ENCODE results near the gene OGT. TPM values are rescaled to one million over a fixed set of nuclear protein-coding genes. Genes with fewer than 3 reads are reported as not detected.
A peak's percentile ranks its signal among the peaks of the same experiment; 100 is the strongest.
"Not testable (repeated sequence)": the region's sequence is repeated elsewhere in the genome, so short reads cannot be mapped to it uniquely, and the experiment has no call there.

OGT gene
- total RNA-seq, 1 experiment from 2014 or later = 130 TPM

- no peaks in the 10 kb centered on the region for H3K9me3 ChIP-seq (ENCODE audit: low read depth, low read length, poor library complexity, severe bottlenecking)
- no peaks in the 10 kb centered on the region for H3K27me3 ChIP-seq (replicated peaks; ENCODE audit: insufficient read depth, low read depth, low read length, poor library complexity)
- intact Hi-C loops (cut with micrococcal nuclease; ENCODE audit: unreplicated experiment) = no loop called here
- DNase-seq (ENCODE audit: low spot score) = peak; percentile 3
- H3K4me1 ChIP-seq (ENCODE audit: insufficient read depth, low read length, poor library complexity, severe bottlenecking) = no peaks in the 10 kb centered on the region
- BruUV-seq (replicated peaks) = no TSS peak
- H3K27ac ChIP-seq (ENCODE audit: low read depth, low read length, poor library complexity, severe bottlenecking) = no peak overlapping the region
- ChIA-PET POLR2A (ENCODE audit: low non-redundant PET) (no interaction called here), CTCF (no interaction called here)
- peak overlapping the region; percentile 47 for H3K4me3 ChIP-seq (ENCODE audit: low read depth, low read length, poor library complexity, severe bottlenecking)
- H3K36me3 ChIP-seq (ENCODE audit: insufficient read depth, low read length, poor library complexity, severe bottlenecking) = no peaks in the 10 kb centered on the region
- TF ChIP-seq EZH2 (IDR thresholded peaks at IDR 0.05; ENCODE audit: borderline replicate concordance, low read depth, low read length, poor library complexity, severe bottlenecking) = no peak
- TF ChIP-seq CTCF (conservative IDR thresholded peaks at IDR 0.05; ENCODE audit: low read depth, low read length) = no peak
These were observed 40.5 kb upstream of the OGT start for GRCh38 chrX:71492231-71493065.

- POLR2A ChIA-PET (ENCODE audit: low non-redundant PET) = no interaction called here
These were observed 39.7 kb upstream of the OGT start for GRCh38 chrX:71493111-71493613.

GRCh38 chrX:71495979-71496378 is 36.9 kb upstream of the OGT start:
- H3K27ac ChIP-seq (ENCODE audit: low read depth, low read length, poor library complexity, severe bottlenecking); CTCF ChIA-PET: not testable (repeated sequence)

More at GRCh38 chrX:71493111-71493613, 39.7 kb upstream of the OGT start:
- Histone ChIP-seq H3K4me1 (ENCODE audit: insufficient read depth, low read length, poor library complexity, severe bottlenecking) (no peaks in the 10 kb centered on the region), H3K4me3 (ENCODE audit: low read depth, low read length, poor library complexity, severe bottlenecking) (peak overlapping the region; percentile 47), H3K9me3 (ENCODE audit: low read depth, low read length, poor library complexity, severe bottlenecking) (no peaks in the 10 kb centered on the region), H3K36me3 (ENCODE audit: insufficient read depth, low read length, poor library complexity, severe bottlenecking) (no peaks in the 10 kb centered on the region), H3K27me3 (replicated peaks; ENCODE audit: insufficient read depth, low read depth, low read length, poor library complexity) (no peaks in the 10 kb centered on the region), H3K27ac (ENCODE audit: low read depth, low read length, poor library complexity, severe bottlenecking) (no peak overlapping the region)
- CTCF ChIA-PET = no interaction called here
- intact Hi-C loops (cut with micrococcal nuclease; ENCODE audit: unreplicated experiment) = no loop called here
- BruUV-seq (replicated peaks) = no TSS peak
- no peak for DNase-seq (ENCODE audit: low spot score)
- TF ChIP-seq CTCF (conservative IDR thresholded peaks at IDR 0.05; ENCODE audit: low read depth, low read length) = no peak
- TF ChIP-seq EZH2 (IDR thresholded peaks at IDR 0.05; ENCODE audit: borderline replicate concordance, low read depth, low read length, poor library complexity, severe bottlenecking) = no peak

More at GRCh38 chrX:71495979-71496378, 36.9 kb upstream of the OGT start:
- H3K4me1 ChIP-seq (ENCODE audit: insufficient read depth, low read length, poor library complexity, severe bottlenecking); H3K9me3 ChIP-seq (ENCODE audit: low read depth, low read length, poor library complexity, severe bottlenecking); BruUV-seq (replicated peaks); H3K36me3 ChIP-seq (ENCODE audit: insufficient read depth, low read length, poor library complexity, severe bottlenecking); DNase-seq (ENCODE audit: low spot score); intact Hi-C loops (cut with micrococcal nuclease; ENCODE audit: unreplicated experiment); H3K27me3 ChIP-seq (replicated peaks; ENCODE audit: insufficient read depth, low read depth, low read length, poor library complexity); H3K4me3 ChIP-seq (ENCODE audit: low read depth, low read length, poor library complexity, severe bottlenecking); POLR2A ChIA-PET (ENCODE audit: low non-redundant PET): not testable (repeated sequence)
